Activated T-helper 2 cell treated with anti-CD3 and anti-CD28 coated beads, Interferon-gamma antibody, Interleukin-2, Interleukin-4, amounts not matched to agents 10 μg/mL and 5 μg/mL and 100 μg/mL, durations not matched to agents 14 hours and 24 hours and 36 hours (primary cell): ENCODE measurements around the gene COX11. TPM values are rescaled to one million over a fixed set of nuclear protein-coding genes. Genes with fewer than 3 reads are reported as not detected.

Experiments
- DNase-seq: peaks from one replicate; pipeline ENCODE4 v3.0.0; 2021; ENCODE audit warnings: low spot score
- H3K27ac Mint-ChIP-seq: one replicate; pipeline ENCODE4 v1.8.0; 2021; ENCODE audit warnings: mixed read lengths
- H3K27me3 Mint-ChIP-seq: one replicate; pipeline ENCODE4 v1.8.0; 2021; ENCODE audit warnings: low read depth, mixed read lengths
- H3K36me3 Mint-ChIP-seq: one replicate; pipeline ENCODE4 v1.8.0; 2021; ENCODE audit warnings: low read depth, mixed read lengths
- H3K4me1 Mint-ChIP-seq: one replicate; pipeline ENCODE4 v1.8.0; 2021; ENCODE audit warnings: low read depth, mixed read lengths
- H3K4me3 Mint-ChIP-seq: one replicate; pipeline ENCODE4 v1.8.0; 2021; ENCODE audit warnings: low read depth, mild to moderate bottlenecking, moderate library complexity, mixed read lengths
- H3K9me3 Mint-ChIP-seq: one replicate; pipeline ENCODE4 v1.8.0; 2021; ENCODE audit warnings: mixed read lengths
- intact Hi-C: fragments of 100-400 bp; cut with micrococcal nuclease; formaldehyde crosslinking; loops from one replicate; pipeline ENCODE4 v1.15.1; 2023
- total RNA-seq: library from RNA; stranded (reverse); gene quantifications from 2 replicates; pipeline ENCODE4 v1.2.3, GENCODE V29; 2022

COX11 gene
- total RNA-seq, 1 donor from 2014 or later, result 54.0 TPM

GRCh38 chr17:54950116-54950515 lies 18.3 kb downstream of the COX11 start:
- H3K27me3 Mint-ChIP-seq, result no peaks in the 10 kb centered on the region
- no peaks in the 10 kb centered on the region for H3K9me3 Mint-ChIP-seq
- no peaks in the 10 kb centered on the region for H3K36me3 Mint-ChIP-seq
- DNase-seq, result no peak
- intact Hi-C loops, result no loop called here
- no peak overlapping the region for H3K27ac Mint-ChIP-seq
- no peak overlapping the region for H3K4me3 Mint-ChIP-seq
- peaks cover 30% of the 10 kb centered on the region for H3K4me1 Mint-ChIP-seq

- Mint-ChIP-seq H3K27ac (no peak overlapping the region), H3K9me3 (no peaks in the 10 kb centered on the region), H3K27me3 (no peaks in the 10 kb centered on the region), H3K4me3 (no peak overlapping the region), H3K36me3 (no peaks in the 10 kb centered on the region), H3K4me1 (peaks cover 35% of the 10 kb centered on the region)
- no peak for DNase-seq
- intact Hi-C loops, result no loop called here
These were observed 20.1 kb downstream of the COX11 start for GRCh38 chr17:54948380-54948779.

GRCh38 chr17:54947396-54947795 lies 21.1 kb downstream of the COX11 start:
- no peaks in the 10 kb centered on the region for H3K36me3 Mint-ChIP-seq
- DNase-seq, result no peak
- H3K4me3 Mint-ChIP-seq, result no peak overlapping the region
- intact Hi-C loops, result no loop called here
- H3K9me3 Mint-ChIP-seq, result no peaks in the 10 kb centered on the region
- peak overlapping the region; percentile 19 for H3K27ac Mint-ChIP-seq
- H3K27me3 Mint-ChIP-seq, result no peaks in the 10 kb centered on the region
- peaks cover 35% of the 10 kb centered on the region for H3K4me1 Mint-ChIP-seq

GRCh38 chr17:54945671-54946070 lies 22.8 kb downstream of the COX11 start:
- Mint-ChIP-seq H3K9me3 (no peaks in the 10 kb centered on the region), H3K4me3 (no peak overlapping the region), H3K27me3 (no peaks in the 10 kb centered on the region), H3K36me3 (no peaks in the 10 kb centered on the region), H3K27ac (no peak overlapping the region), H3K4me1 (peaks cover 35% of the 10 kb centered on the region)
- DNase-seq, result no peak
- intact Hi-C loops, result no loop called here

DNA sequence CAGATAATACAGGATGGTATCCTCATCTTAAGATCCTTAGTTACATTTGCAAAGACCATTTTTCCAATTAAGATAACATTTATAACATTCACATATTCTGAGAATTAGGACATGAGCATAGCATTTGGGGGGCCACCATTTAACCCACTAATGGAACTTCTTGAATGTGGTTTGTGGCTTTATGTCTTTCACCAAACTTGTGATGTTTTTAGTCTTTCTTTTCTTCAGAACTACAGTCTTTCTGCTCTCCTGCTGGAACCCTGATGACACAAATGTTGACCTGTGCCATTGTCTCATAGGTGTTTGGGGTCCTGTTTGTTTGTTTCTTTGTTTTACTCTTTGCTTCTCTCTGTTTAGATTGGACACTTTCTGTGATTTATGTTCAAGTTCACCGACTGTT lies 23.2 kb downstream of the COX11 start:
- Mint-ChIP-seq H3K27me3 (no peaks in the 10 kb centered on the region), H3K4me3 (no peak overlapping the region), H3K27ac (no peak overlapping the region), H3K36me3 (no peaks in the 10 kb centered on the region), H3K4me1 (peaks cover 35% of the 10 kb centered on the region), H3K9me3 (no peaks in the 10 kb centered on the region)
- intact Hi-C loops, result no loop called here
- DNase-seq, result no peak

DNA sequence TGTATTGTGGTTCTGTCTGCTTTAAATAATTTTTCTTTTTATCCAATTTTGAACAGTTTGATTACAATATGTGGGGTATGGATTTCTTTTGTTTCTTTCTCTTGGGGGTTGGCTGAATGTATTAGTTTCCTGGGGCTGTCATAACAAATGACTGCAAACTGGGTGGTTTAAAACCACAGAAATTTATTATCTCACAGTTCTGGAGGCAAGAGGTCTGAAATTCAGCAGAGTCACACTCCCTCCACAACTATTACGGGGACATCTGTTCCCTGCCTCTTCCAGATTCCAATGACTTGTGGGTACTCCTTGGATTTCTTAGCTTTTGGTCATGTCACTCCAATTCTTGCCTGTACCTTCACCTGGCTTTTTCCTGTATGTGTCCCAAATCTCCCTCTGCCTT lies 23.7 kb downstream of the COX11 start:
- no peaks in the 10 kb centered on the region for H3K9me3 Mint-ChIP-seq
- H3K27ac Mint-ChIP-seq, result no peak overlapping the region
- intact Hi-C loops, result no loop called here
- H3K27me3 Mint-ChIP-seq, result no peaks in the 10 kb centered on the region
- no peaks in the 10 kb centered on the region for H3K36me3 Mint-ChIP-seq
- no peak for DNase-seq
- H3K4me1 Mint-ChIP-seq, result peaks cover 35% of the 10 kb centered on the region
- no peak overlapping the region for H3K4me3 Mint-ChIP-seq

- intact Hi-C loops, result no loop called here
- Mint-ChIP-seq H3K27ac (no peak overlapping the region), H3K4me1 (peaks cover 17% of the 10 kb centered on the region), H3K27me3 (no peaks in the 10 kb centered on the region), H3K4me3 (no peak overlapping the region), H3K36me3 (no peaks in the 10 kb centered on the region), H3K9me3 (no peaks in the 10 kb centered on the region)
- DNase-seq, result no peak
These were observed 27.2 kb downstream of the COX11 start for GRCh38 chr17:54941285-54941684.

GRCh38 chr17:54937426-54937825 lies 31.0 kb downstream of the COX11 start:
- intact Hi-C loops, result no loop called here
- Mint-ChIP-seq H3K4me1 (no peaks in the 10 kb centered on the region), H3K27me3 (no peaks in the 10 kb centered on the region), H3K9me3 (no peaks in the 10 kb centered on the region), H3K36me3 (no peaks in the 10 kb centered on the region), H3K27ac (no peak overlapping the region), H3K4me3 (no peak overlapping the region)
- DNase-seq, result no peak

DNA sequence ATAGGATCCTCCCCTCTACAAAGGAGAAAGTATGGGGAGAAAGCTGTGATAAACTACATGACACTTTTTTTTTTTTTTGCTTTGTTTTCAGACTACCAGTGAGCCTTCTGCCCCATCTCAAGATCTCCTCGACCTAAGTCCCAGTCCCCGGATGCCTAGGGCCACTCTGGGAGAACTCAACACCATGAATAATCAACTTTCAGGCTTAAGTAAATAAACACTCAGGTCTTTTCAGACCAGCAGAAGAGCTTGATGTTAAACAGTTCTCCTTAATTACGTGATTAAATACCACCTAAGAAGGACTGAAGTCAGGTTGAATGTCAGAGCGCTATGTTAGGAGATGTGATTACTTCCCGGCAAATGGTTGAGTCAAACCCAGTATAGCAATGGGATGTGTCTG lies 31.4 kb downstream of the COX11 start:
- no peak overlapping the region for H3K27ac Mint-ChIP-seq
- no peak for DNase-seq
- no peak overlapping the region for H3K4me3 Mint-ChIP-seq
- H3K36me3 Mint-ChIP-seq, result no peaks in the 10 kb centered on the region
- H3K9me3 Mint-ChIP-seq, result no peaks in the 10 kb centered on the region
- intact Hi-C loops, result no loop called here
- no peaks in the 10 kb centered on the region for H3K4me1 Mint-ChIP-seq
- no peaks in the 10 kb centered on the region for H3K27me3 Mint-ChIP-seq

GRCh38 chr17:54935471-54935870 lies 33.0 kb downstream of the COX11 start:
- no peaks in the 10 kb centered on the region for H3K27me3 Mint-ChIP-seq
- no peak overlapping the region for H3K4me3 Mint-ChIP-seq
- intact Hi-C loops, result no loop called here
- no peak overlapping the region for H3K27ac Mint-ChIP-seq
- no peaks in the 10 kb centered on the region for H3K4me1 Mint-ChIP-seq
- no peaks in the 10 kb centered on the region for H3K9me3 Mint-ChIP-seq
- H3K36me3 Mint-ChIP-seq, result no peaks in the 10 kb centered on the region
- DNase-seq, result no peak

- H3K4me1 Mint-ChIP-seq, result no peaks in the 10 kb centered on the region
- no peak for DNase-seq
- intact Hi-C loops, result no loop called here
- H3K9me3 Mint-ChIP-seq, result no peaks in the 10 kb centered on the region
- no peaks in the 10 kb centered on the region for H3K36me3 Mint-ChIP-seq
- no peak overlapping the region for H3K27ac Mint-ChIP-seq
- H3K4me3 Mint-ChIP-seq, result no peak overlapping the region
- H3K27me3 Mint-ChIP-seq, result no peaks in the 10 kb centered on the region
These were observed 34.5 kb downstream of the COX11 start for GRCh38 chr17:54933921-54934320.

- Mint-ChIP-seq H3K9me3 (no peaks in the 10 kb centered on the region), H3K4me1 (no peaks in the 10 kb centered on the region), H3K36me3 (no peaks in the 10 kb centered on the region), H3K27me3 (no peaks in the 10 kb centered on the region), H3K27ac (no peak overlapping the region), H3K4me3 (no peak overlapping the region)
- no peak for DNase-seq
- intact Hi-C loops, result no loop called here
These were observed 35.7 kb downstream of the COX11 start for GRCh38 chr17:54932711-54933110.

- no peaks in the 10 kb centered on the region for H3K9me3 Mint-ChIP-seq
- peaks cover 6% of the 10 kb centered on the region for H3K27me3 Mint-ChIP-seq
- no peak overlapping the region for H3K27ac Mint-ChIP-seq
- no peak overlapping the region for H3K4me3 Mint-ChIP-seq
- intact Hi-C loops, result no loop called here
- H3K4me1 Mint-ChIP-seq, result no peaks in the 10 kb centered on the region
- no peak for DNase-seq
- H3K36me3 Mint-ChIP-seq, result no peaks in the 10 kb centered on the region
These were observed 40.9 kb downstream of the COX11 start for GRCh38 chr17:54927525-54927924.

- no peak overlapping the region for H3K4me3 Mint-ChIP-seq
- DNase-seq, result no peak
- H3K27ac Mint-ChIP-seq, result no peak overlapping the region
- H3K27me3 Mint-ChIP-seq, result peaks cover 6% of the 10 kb centered on the region
- no peaks in the 10 kb centered on the region for H3K9me3 Mint-ChIP-seq
- no peaks in the 10 kb centered on the region for H3K4me1 Mint-ChIP-seq
- no peaks in the 10 kb centered on the region for H3K36me3 Mint-ChIP-seq
- intact Hi-C loops, result no loop called here
These were observed 44.0 kb downstream of the COX11 start for GRCh38 chr17:54924405-54924804.
